K562 (cell line): ENCODE measurements around the gene ANXA4. TPM values are rescaled to one million over a fixed set of nuclear protein-coding genes. Genes with fewer than 3 reads are reported as not detected.

Experiments used
- ATAC-seq: fragments of 200-7000 bp; cut with Tn5 transposase; 3 replicates; pipeline ENCODE4 v1.9.1; 2020; ENCODE audit warnings: moderate library complexity
- BruUV-seq: library from RNA; stranded (reverse); fragments of 400-500 nt; replicated peaks from 2 replicates; lab custom pipeline; 2021; lab: Mats Ljungman, UMichigan
- CTCF ChIA-PET: fragments of 300-600 bp; formaldehyde crosslinking; extraction: SDS; loops from one replicate; lab custom pipeline; 2021; ENCODE audit warnings: low intra/inter-chr PET ratio; lab: Yijun Ruan, JAX
- POLR2A ChIA-PET: fragments of 300-600, 350-650 bp; sonication (Branson Sonifier 250); formaldehyde crosslinking; extraction: SDS; loops from one replicate; lab custom pipeline; 2021; ENCODE audit warnings: antibody characterized with exemption, inconsistent platforms; lab: Yijun Ruan, JAX
- DNase-seq, 4 experiments: peaks; one replicate each; pipeline versions ENCODE4 v3.0.0 to v3.0.0-alpha.2; 2011 to 2018; ENCODE audit warnings: low spot score in 3 of 4, mixed read lengths in 3 of 4; ENCODE audit errors: extremely low read depth in 1 of 4
- FAIRE-seq: peaks from 2 replicates; lab custom pipeline; 2011; peaks lifted over from hg19 to GRCh38; lab: Jason Lieb, UNC
- H2AFZ ChIP-seq: 2 replicates; pipeline ENCODE4 v1.6.0; 2011; ENCODE audit warnings: low read depth, low read length, control low read depth, inconsistent platforms
- H3K27ac ChIP-seq: fragments of 200-600 bp; 3 replicates; pipeline ENCODE4 v1.8.0; 2011; ENCODE audit warnings: low read depth, mild to moderate bottlenecking, control low read depth, inconsistent platforms, low read length, moderate library complexity, mixed read lengths; ENCODE audit errors: extremely low read depth
- H3K27me3 ChIP-seq, 2 experiments: fragments of 300-600 bp in 1 of 2; 2 replicates in 1 of 2; 3 replicates in 1 of 2; pipeline versions ENCODE4 v1.6.0 to v1.8.0; 2011; ENCODE audit warnings: inconsistent platforms in 2 of 2, low read length in 2 of 2, mild to moderate bottlenecking in 1 of 2, mixed read lengths in 1 of 2, moderate library complexity in 1 of 2; ENCODE audit not compliant: control insufficient read depth in 2 of 2, insufficient read depth in 2 of 2
- H3K36me3 ChIP-seq: fragments of 300-600 bp; 3 replicates; pipeline ENCODE4 v1.8.0; 2011; ENCODE audit warnings: mild to moderate bottlenecking, low read length, inconsistent platforms; ENCODE audit not compliant: control insufficient read depth, insufficient read depth
- H3K4me1 ChIP-seq, 2 experiments: fragments of 200-600 bp in 1 of 2; replicated peaks in 1 of 2; 2 replicates in 1 of 2; 3 replicates in 1 of 2; pipeline versions ENCODE4 v1.5.1 to v1.8.0; 2011; ENCODE audit warnings: inconsistent platforms in 2 of 2, low read length in 2 of 2, mild to moderate bottlenecking in 1 of 2, mixed read lengths in 1 of 2, moderate library complexity in 1 of 2; ENCODE audit not compliant: control insufficient read depth in 2 of 2, insufficient read depth in 2 of 2
- H3K4me2 ChIP-seq: 2 replicates; pipeline ENCODE4 v1.6.1; 2011; ENCODE audit warnings: low read length, control low read depth, inconsistent platforms, mixed read lengths; ENCODE audit not compliant: insufficient read depth
- H3K4me3 ChIP-seq: fragments of 200-600 bp; sonication (generic), shearing (Covaris generic); 2 replicates; pipeline ENCODE4 v1.5.1; 2016; ENCODE audit warnings: control low read depth, inconsistent platforms
- H3K79me2 ChIP-seq: fragments of 200-600 bp; 3 replicates; pipeline ENCODE4 v1.8.0; 2011; ENCODE audit warnings: low read length, inconsistent platforms; ENCODE audit not compliant: control insufficient read depth, insufficient read depth
- H3K9ac ChIP-seq, 2 experiments: 2 replicates each; pipeline versions ENCODE4 v1.6.0 to v1.6.1; 2011; ENCODE audit warnings: low read depth in 2 of 2, low read length in 2 of 2, control low read depth in 1 of 2, inconsistent platforms in 1 of 2, mild to moderate bottlenecking in 1 of 2, mixed read lengths in 1 of 2; ENCODE audit not compliant: insufficient read depth in 1 of 2
- H3K9me1 ChIP-seq: one replicate; pipeline ENCODE4 v1.6.0; 2011; ENCODE audit warnings: inconsistent platforms, mild to moderate bottlenecking, low read length, moderate library complexity; ENCODE audit not compliant: control insufficient read depth, insufficient read depth
- H3K9me3 ChIP-seq: replicated peaks from 2 replicates; pipeline ENCODE4 v1.5.1; 2011; ENCODE audit warnings: low read depth, low read length, inconsistent platforms; ENCODE audit not compliant: control insufficient read depth, insufficient read depth
- H4K20me1 ChIP-seq: replicated peaks from 2 replicates; pipeline ENCODE4 v1.6.1; 2011; ENCODE audit warnings: low read length, inconsistent platforms, mixed read lengths; ENCODE audit not compliant: control insufficient read depth, insufficient read depth
- CEBPZ ChIP-seq: fragments of 150-350 bp; IDR thresholded peaks from 2 replicates; pipeline ENCODE4 v1.6.1; 2014; ENCODE audit warnings: low read depth, mild to moderate bottlenecking, low read length, borderline replicate concordance
- ID3 ChIP-seq, 2 experiments: fragments of 250-450 bp in 1 of 2; fragments of 450-650 bp in 1 of 2; sonication (Bioruptor Pico) in 1 of 2; IDR thresholded peaks; 2 replicates each; pipeline versions ENCODE4 v1.6.1 to v1.8.0; 2016 to 2021; ENCODE audit warnings: mild to moderate bottlenecking in 2 of 2, moderate library complexity in 2 of 2, missing compliant biosample characterization in 1 of 2, missing genetic modification characterization in 1 of 2
- JUN ChIP-seq, 2 experiments: sonication (generic) in 1 of 2; formaldehyde crosslinking in 1 of 2; IDR thresholded peaks; 2 replicates each; pipeline versions ENCODE4 v1.6.1 to v1.8.0; 2012 to 2022; ENCODE audit warnings: borderline replicate concordance in 2 of 2, mild to moderate bottlenecking in 2 of 2, improper control_type of control experiment in 1 of 2, low read depth in 1 of 2, low read length in 1 of 2, missing genetic modification reagents in 1 of 2
- PHF20 ChIP-seq: fragments of 450-650 bp; IDR thresholded peaks from 2 replicates; pipeline ENCODE4 v1.6.1; 2018; ENCODE audit not compliant: partially characterized antibody
- PREB ChIP-seq: sonication (generic); formaldehyde crosslinking; IDR thresholded peaks from 2 replicates; pipeline ENCODE4 v1.8.1; 2023; ENCODE audit warnings: mild to moderate bottlenecking, missing genetic modification reagents
- PRPF4 ChIP-seq: fragments of 200-400 bp; formaldehyde crosslinking; IDR thresholded peaks from one replicate; pipeline ENCODE4 v1.6.1; 2017; ENCODE audit warnings: low read length, low read depth, mild to moderate bottlenecking; ENCODE audit not compliant: insufficient read depth, poor library complexity, severe bottlenecking
- ZBTB11 ChIP-seq, 3 experiments: fragments of 200-800 bp in 1 of 3; fragments of 250-450 bp in 1 of 3; fragments of 450-650 bp in 1 of 3; sonication (Bioruptor Pico) in 1 of 3; sonication (Bioruptor generic) in 1 of 3; formaldehyde crosslinking in 1 of 3; IDR thresholded peaks; 2 replicates each; pipeline versions ENCODE4 v1.6.1 to v1.8.0; 2016 to 2022; ENCODE audit warnings: mild to moderate bottlenecking in 2 of 3, missing genetic modification characterization in 2 of 3, missing compliant biosample characterization in 1 of 3, moderate library complexity in 1 of 3
- ZNF436 ChIP-seq: fragments of 250-450, 450-650 bp; sonication (Bioruptor Pico); formaldehyde crosslinking; IDR thresholded peaks from 2 replicates; pipeline ENCODE4 v1.7.0; 2020; ENCODE audit warnings: mild to moderate bottlenecking
- ZNF551 ChIP-seq: fragments of 250-450 bp; sonication (Bioruptor Pico); IDR thresholded peaks from 2 replicates; pipeline ENCODE4 v1.5.0; 2021; ENCODE audit warnings: mild to moderate bottlenecking, moderate library complexity
- WGBS: fragments of 100-300 bp; shearing (Covaris generic); methylation state at CpG from one replicate; pipeline ENCODE4 v1.1.6; 2016; ENCODE audit warnings: low coverage, mixed read lengths; ENCODE audit not compliant: insufficient coverage; ENCODE audit errors: missing lambda C conversion rate; 5-methylcytosine and 5-hydroxymethylcytosine counted together
- in situ Hi-C: fragments of 300-500 bp; cut with MboI; formaldehyde crosslinking; loops from 4 replicates; pipeline ENCODE4 v1.15.0; 2018; ENCODE audit warnings: inconsistent platforms, mixed read lengths
- intact Hi-C: fragments of 100-400 bp; cut with micrococcal nuclease; formaldehyde crosslinking; loops from 2 replicates; pipeline ENCODE4 v1.14.2; 2022
- polyA plus RNA-seq, 8 experiments: library from polyadenylated mRNA; depleted of rRNA in 4 of 8; stranded (reverse) in 5 of 8; unstranded in 3 of 8; fragments of >200 nt; fragmentation: Nextera tagmentation in 2 of 8; fragmentation: Illumina TruSeq in 1 of 8; extraction: Ambion mirVana in 2 of 8; extraction: Trizol in 1 of 8; gene quantifications; 2 replicates each; pipeline versions ENCODE4 v1.2.1 to v1.2.3, GENCODE V29; 2011 to 2014; ENCODE audit warnings: inconsistent platforms in 1 of 8, missing spikeins in 1 of 8
- total RNA-seq, 7 experiments: library from RNA; depleted of rRNA in 6 of 7; stranded (reverse); fragments of >200 nt in 6 of 7; fragmentation: Illumina TruSeq in 2 of 7; extraction: Trizol in 2 of 7; gene quantifications; 2 replicates each; pipeline versions ENCODE4 v1.2.1 to v1.2.3, GENCODE V29; 2011 to 2021; ENCODE audit warnings: low replicate concordance in 1 of 7

The ANXA4 gene
- total and polyA plus RNA-seq, 9 of the 15 experiments (the other 6 are each of a cell fraction or from before 2014, with no cell fraction given), result 3.4 to 13.6 (median 11.6) TPM

- H3K9ac ChIP-seq, result no peak overlapping the region; a peak in 1 of 4 replicates
- no peak overlapping the region for H2AFZ ChIP-seq
- POLR2A ChIA-PET, result interaction anchor here (0.9 kb wide), 1 partner anchor 15 kb away, joined by 4 read pairs; no protein-coding TSS in a partner anchor
- no peak for FAIRE-seq
- peaks cover 22 to 26% of the 10 kb centered on the region in 2 experiments for H3K4me1 ChIP-seq
- no peaks in the 10 kb centered on the region for H3K9me3 ChIP-seq
- intact Hi-C loops (no loop called here), in situ Hi-C loops (no loop called here)
- ATAC-seq, result no peak
- no peak for DNase-seq
- CTCF ChIA-PET, result no interaction called here
- H3K27me3 ChIP-seq, result no peaks in the 10 kb centered on the region
- TF ChIP-seq ID3 (CRISPR knock-in tag; IDR thresholded peaks at IDR 0.05) (no peak), ID3 (tag; IDR thresholded peaks at IDR 0.05) (no peak), ZNF436 (CRISPR knock-in tag) (no peak), PRPF4 (no peak), CEBPZ (no peak), PHF20 (no peak), JUN (IDR thresholded peaks at IDR 0.05; ENCODE audit: borderline replicate concordance, low read depth, low read length) (no peak), JUN (CRISPR knock-in tag; IDR thresholded peaks at IDR 0.05; ENCODE audit: borderline replicate concordance) (no peak), PREB (CRISPR knock-in tag) (no peak), ZNF551 (no peak), ZBTB11 (CRISPR knock-in tag; IDR thresholded peaks at IDR 0.05) (no peak)
- H4K20me1 ChIP-seq, result no peaks in the 10 kb centered on the region
- peak overlapping the region; percentile 43; the same call in 1 of the 2 replicates for H3K4me2 ChIP-seq
- H3K9me1 ChIP-seq, result no peaks in the 10 kb centered on the region
- no TSS peak for BruUV-seq
- peaks cover 15% of the 10 kb centered on the region for H3K36me3 ChIP-seq
- 52% methylated on average over 6 of the region's 6 CpGs for WGBS
- H3K27ac ChIP-seq, result no peak overlapping the region
- peaks cover 69% of the 10 kb centered on the region for H3K79me2 ChIP-seq
- H3K4me3 ChIP-seq, result 0 out of 2 replicates have a peak overlapping the region, but pooled peaks have one; percentile 75
Measured at GRCh38 chr2:69831354-69831905, 89.5 kb downstream of the ANXA4 start.
